Panc1 (cell line): ENCODE results near the gene STK11IP. TPM values are rescaled to one million over a fixed set of nuclear protein-coding genes. Genes with fewer than 3 reads are reported as not detected.

ENCODE experiments used
- ATAC-seq: fragments of 200-7000 bp; cut with Tn5 transposase; 2 replicates; pipeline ENCODE4 v1.9.1; 2020; ENCODE audit warnings: mild to moderate bottlenecking, moderate library complexity
- BruUV-seq: library from RNA; stranded (reverse); fragments of 400-500 nt; replicated peaks from 2 replicates; lab custom pipeline; 2021; lab: Mats Ljungman, UMichigan
- CTCF ChIA-PET: fragments of 300-600 bp; sonication (Branson Sonifier 250); formaldehyde crosslinking; loops from one replicate; lab custom pipeline; 2022; ENCODE audit warnings: antibody characterized with exemption; lab: Charles Lee
- POLR2A ChIA-PET: fragments of 300-600 bp; sonication (Branson Sonifier 250); formaldehyde crosslinking; loops from one replicate; lab custom pipeline; 2022; ENCODE audit warnings: antibody characterized with exemption; lab: Charles Lee
- DNase-seq: peaks from one replicate; pipeline ENCODE4 v3.0.0-alpha.2; 2010; ENCODE audit warnings: low read depth, low spot score
- H3K27ac ChIP-seq: 2 replicates; pipeline ENCODE4 v1.5.1; 2011; ENCODE audit warnings: mild to moderate bottlenecking, low read length, inconsistent platforms
- H3K27me3 ChIP-seq: fragments of 200-500 bp; sonication (Bioruptor generic); 2 replicates; pipeline ENCODE4 v1.6.0; 2014; ENCODE audit warnings: low read length, inconsistent platforms; ENCODE audit not compliant: control insufficient read depth, insufficient read depth
- H3K36me3 ChIP-seq: fragments of 200-500 bp; sonication (Bioruptor generic); 2 replicates; pipeline ENCODE4 v1.5.1; 2014; ENCODE audit warnings: inconsistent platforms, mild to moderate bottlenecking, low read length, moderate library complexity; ENCODE audit not compliant: control insufficient read depth, insufficient read depth
- H3K4me1 ChIP-seq: 2 replicates; pipeline ENCODE4 v1.5.1; 2011; ENCODE audit warnings: inconsistent platforms, mild to moderate bottlenecking, low read length, moderate library complexity; ENCODE audit not compliant: control insufficient read depth, insufficient read depth
- H3K4me3 ChIP-seq, 2 experiments: 2 replicates each; pipeline ENCODE4 v1.5.1; 2011 to 2012; ENCODE audit warnings: low read depth in 2 of 2, low read length in 2 of 2, mild to moderate bottlenecking in 2 of 2, inconsistent platforms in 1 of 2, moderate library complexity in 1 of 2
- H3K9me3 ChIP-seq: fragments of 200-500 bp; sonication (Bioruptor generic); 2 replicates; pipeline ENCODE4 v1.5.1; 2014; ENCODE audit warnings: low read depth, mild to moderate bottlenecking, inconsistent platforms, low read length, moderate library complexity; ENCODE audit not compliant: control insufficient read depth, insufficient read depth
- CTCF ChIP-seq: fragments of 450-650 bp; IDR thresholded peaks from 2 replicates; pipeline ENCODE4 v1.5.1; 2017; ENCODE audit warnings: mild to moderate bottlenecking
- POLR2AphosphoS5 ChIP-seq: IDR thresholded peaks from 2 replicates; pipeline ENCODE4 v1.6.1; 2012; ENCODE audit warnings: mild to moderate bottlenecking, low read depth, low read length, moderate library complexity
- REST ChIP-seq, 2 experiments: IDR thresholded peaks; 2 replicates each; pipeline ENCODE4 v1.6.1; 2011 to 2012; ENCODE audit warnings: low read depth in 2 of 2, control low read depth in 1 of 2, low read length in 1 of 2, mild to moderate bottlenecking in 1 of 2, moderate library complexity in 1 of 2; ENCODE audit not compliant: insufficient read depth in 1 of 2
- SIN3A ChIP-seq: IDR thresholded peaks from 2 replicates; pipeline ENCODE4 v1.6.1; 2012; ENCODE audit warnings: low read depth, mild to moderate bottlenecking, low read length, moderate library complexity, borderline replicate concordance; ENCODE audit not compliant: insufficient read depth
- TCF7L2 ChIP-seq: IDR thresholded peaks from 2 replicates; pipeline ENCODE4 v1.6.1; 2011; ENCODE audit warnings: mild to moderate bottlenecking, low read depth, low read length, inconsistent platforms
- in situ Hi-C: cut with HindIII; loops from 2 replicates; pipeline ENCODE4 v1.10.0; 2016; ENCODE audit warnings: low sequenced_read_pairs, low pct_unique_long_range_greater_than_20kb
- intact Hi-C: fragments of 100-400 bp; cut with micrococcal nuclease; formaldehyde crosslinking; loops from one replicate; pipeline ENCODE4 v1.10.0; 2022; ENCODE audit not compliant: unreplicated experiment
- total RNA-seq: library from RNA; stranded (reverse); gene quantifications from one replicate; pipeline ENCODE4 v1.2.1, GENCODE V29; 2021; ENCODE audit not compliant: unreplicated experiment

STK11IP gene
- total RNA-seq, 1 experiment from 2014 or later = 48.2 TPM

- DNase-seq (no peak), ATAC-seq (no peak)
- Histone ChIP-seq H3K36me3 (no peaks in the 10 kb centered on the region), H3K4me1 (peaks cover 16% of the 10 kb centered on the region), H3K9me3 (no peaks in the 10 kb centered on the region), H3K27ac (0 out of 2 replicates have a peak overlapping the region, but pooled peaks have one; percentile 23), H3K4me3 (peak overlapping the region in 1 of 2 experiments; percentile 49; a peak in 3 of 4 replicates), H3K27me3 (no peaks in the 10 kb centered on the region)
- TF ChIP-seq TCF7L2 (no peak), SIN3A (no peak)
- ChIA-PET CTCF (interaction anchor here (0.5 kb wide), 1 partner anchor 9 kb away, joined by 6 read pairs; no protein-coding TSS in a partner anchor), POLR2A (no interaction called here)
- in situ Hi-C loops (no loop called here), intact Hi-C loops (no loop called here)
- BruUV-seq = no TSS peak
Measured at GRCh38 chr2:219569635-219570034, 28.0 kb upstream of the STK11IP start.

DNA sequence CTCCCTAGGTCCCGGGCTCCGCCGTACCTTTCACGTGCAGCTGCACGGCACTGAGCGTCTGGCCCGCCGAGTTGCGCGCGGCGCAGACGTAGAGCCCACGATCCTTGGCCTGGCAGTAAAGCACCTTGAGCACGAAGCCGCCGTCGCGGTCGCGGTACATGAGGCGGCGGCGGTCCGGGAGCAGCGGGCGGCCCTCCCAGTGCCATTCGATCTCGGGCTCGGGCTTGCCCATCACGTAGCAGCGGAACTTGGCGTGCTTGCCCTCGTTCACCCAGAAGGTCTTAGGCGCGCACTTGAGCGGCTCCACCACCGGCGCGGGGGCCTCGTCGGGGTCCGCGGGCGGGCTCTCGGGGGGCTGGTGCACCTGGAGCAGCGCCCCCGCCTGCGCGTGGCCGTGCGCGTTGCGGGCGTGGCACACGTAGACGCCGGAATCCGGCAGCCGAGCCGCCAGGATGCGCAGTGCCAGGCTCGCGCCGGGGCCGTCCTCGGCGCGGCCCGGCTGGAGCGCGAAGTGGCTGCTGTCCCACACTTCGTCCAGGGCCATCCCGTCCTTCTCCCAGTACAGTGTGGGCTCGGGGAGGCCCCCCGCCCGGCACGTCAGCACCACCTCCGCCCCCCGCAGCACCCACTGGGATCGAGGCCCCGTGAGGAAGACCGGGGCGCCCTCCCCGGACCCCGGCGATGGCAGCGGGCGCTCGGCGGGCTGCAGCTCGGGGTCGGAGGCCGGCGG lies 27.3 kb upstream of the STK11IP start:
- ChIA-PET CTCF (interaction anchor here (1.2 kb wide), 1 partner anchor 10 kb away, joined by 3 read pairs; no protein-coding TSS in a partner anchor), POLR2A (interaction anchor here (0.6 kb wide), 1 partner anchor 324 kb away, joined by 8 read pairs; no protein-coding TSS in a partner anchor)
- intact Hi-C loops = no loop called here
- no TSS peak for BruUV-seq
- in situ Hi-C loops = no loop called here
- Histone ChIP-seq H3K36me3 (no peaks in the 10 kb centered on the region), H3K4me3 (peak overlapping the region; percentile 49), H3K27me3 (no peaks in the 10 kb centered on the region), H3K9me3 (no peaks in the 10 kb centered on the region), H3K4me1 (peaks cover 16% of the 10 kb centered on the region), H3K27ac (0 out of 2 replicates have a peak overlapping the region, but pooled peaks have one; percentile 23)
- DNase-seq (no peak), ATAC-seq (peak; percentile 79)
- TF ChIP-seq POLR2AphosphoS5 = no peak
- no peak for TF ChIP-seq CTCF
- TF ChIP-seq TCF7L2 = no peak
- TF ChIP-seq REST (IDR thresholded peaks at IDR 0.05; ENCODE audit: insufficient read depth in 1 of 2, low read depth in 2 of 2, low read length in 1 of 2) = no peak
- no peak for TF ChIP-seq SIN3A
